Mesothelial cell of epicardium (in vitro differentiated cells): ENCODE results near the gene RGS19. TPM values are rescaled to one million over a fixed set of nuclear protein-coding genes. Genes with fewer than 3 reads are reported as not detected.

Source experiments
- DNase-seq, 2 experiments: peaks; one replicate each; pipeline ENCODE4 v3.0.0; 2021; ENCODE audit warnings: low spot score in 2 of 2; ENCODE audit not compliant: unreplicated experiment in 2 of 2
- H3K27ac Mint-ChIP-seq: 2 replicates; pipeline ENCODE4 v1.8.0; 2021; ENCODE audit warnings: mixed read lengths
- H3K27me3 Mint-ChIP-seq: 2 replicates; pipeline ENCODE4 v1.8.0; 2021; ENCODE audit warnings: low read depth, mixed read lengths
- H3K36me3 Mint-ChIP-seq: 2 replicates; pipeline ENCODE4 v1.8.0; 2021; ENCODE audit warnings: mixed read lengths
- H3K4me1 Mint-ChIP-seq: 2 replicates; pipeline ENCODE4 v1.8.0; 2021; ENCODE audit warnings: mixed read lengths
- H3K4me3 Mint-ChIP-seq: 2 replicates; pipeline ENCODE4 v1.8.0; 2021; ENCODE audit warnings: mild to moderate bottlenecking, moderate library complexity, mixed read lengths
- H3K9me3 Mint-ChIP-seq: 2 replicates; pipeline ENCODE4 v1.8.0; 2021; ENCODE audit warnings: mixed read lengths
- total RNA-seq: library from RNA; stranded (reverse); gene quantifications from 3 replicates; pipeline ENCODE4 v1.2.1, GENCODE V29; 2021
- TF ChIP-seq, protein P1 (sequence below): fragments of 200-600 bp; sonication (generic); IDR thresholded peaks from one replicate; pipeline ENCODE4 v1.5.0; 2021; ENCODE audit warnings: antibody characterized with exemption; ENCODE audit not compliant: unreplicated experiment

The RGS19 gene
- total RNA-seq, 1 donor from 2014 or later: 7.9 TPM

DNA sequence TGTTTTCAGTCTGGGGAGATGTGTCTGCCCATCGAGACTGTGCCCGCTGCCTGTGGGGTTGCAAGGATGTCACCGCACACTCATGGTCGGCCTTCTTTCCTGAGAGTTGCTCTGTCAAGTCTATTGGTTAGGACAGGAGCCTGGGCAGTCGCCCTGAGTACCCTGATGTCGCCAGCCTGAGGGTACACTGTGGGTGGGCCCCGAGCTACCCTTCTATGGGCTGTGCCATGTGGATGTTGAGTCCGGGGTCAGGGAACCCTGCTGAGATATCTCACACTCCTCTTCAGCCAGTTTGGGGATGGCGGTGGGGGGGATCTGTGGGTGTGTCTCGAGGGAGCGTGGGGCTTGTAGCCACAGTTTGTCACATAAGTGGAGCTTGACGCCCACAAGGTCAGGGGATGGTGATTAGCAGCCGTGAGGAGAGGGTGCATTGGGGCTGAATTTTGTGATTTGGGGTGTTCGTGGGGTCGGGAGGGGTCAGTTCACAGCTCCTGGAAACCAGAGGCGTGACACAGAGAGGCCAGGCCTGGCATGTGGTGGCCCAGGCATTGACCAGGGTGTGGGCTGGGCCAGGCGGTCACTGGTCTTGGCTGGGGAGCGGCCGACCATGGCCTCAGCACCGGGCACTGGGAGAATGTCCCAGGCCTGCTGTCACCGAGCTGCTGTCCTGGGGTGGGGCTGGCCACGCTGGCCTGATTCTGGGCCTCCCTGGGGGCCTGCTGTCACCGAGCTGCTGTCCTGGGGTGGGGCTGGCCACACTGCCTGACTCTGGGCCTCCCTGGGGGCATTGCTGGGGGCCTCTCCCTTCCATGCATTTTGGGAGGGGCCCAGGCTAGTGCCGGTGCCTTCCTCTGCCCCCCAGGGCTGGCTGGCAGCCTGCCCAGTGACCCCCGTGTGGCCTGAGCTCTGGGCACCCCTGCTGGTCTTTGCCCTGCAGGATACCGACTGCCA is 29.7 kb upstream of the RGS19 start:
- Mint-ChIP-seq H3K4me1 (no peaks in the 10 kb centered on the region), H3K27ac (no peak overlapping the region), H3K4me3 (no peak overlapping the region), H3K36me3 (no peaks in the 10 kb centered on the region), H3K9me3 (no peaks in the 10 kb centered on the region), H3K27me3 (peaks cover 17% of the 10 kb centered on the region)
- TF ChIP-seq, protein P1, sequence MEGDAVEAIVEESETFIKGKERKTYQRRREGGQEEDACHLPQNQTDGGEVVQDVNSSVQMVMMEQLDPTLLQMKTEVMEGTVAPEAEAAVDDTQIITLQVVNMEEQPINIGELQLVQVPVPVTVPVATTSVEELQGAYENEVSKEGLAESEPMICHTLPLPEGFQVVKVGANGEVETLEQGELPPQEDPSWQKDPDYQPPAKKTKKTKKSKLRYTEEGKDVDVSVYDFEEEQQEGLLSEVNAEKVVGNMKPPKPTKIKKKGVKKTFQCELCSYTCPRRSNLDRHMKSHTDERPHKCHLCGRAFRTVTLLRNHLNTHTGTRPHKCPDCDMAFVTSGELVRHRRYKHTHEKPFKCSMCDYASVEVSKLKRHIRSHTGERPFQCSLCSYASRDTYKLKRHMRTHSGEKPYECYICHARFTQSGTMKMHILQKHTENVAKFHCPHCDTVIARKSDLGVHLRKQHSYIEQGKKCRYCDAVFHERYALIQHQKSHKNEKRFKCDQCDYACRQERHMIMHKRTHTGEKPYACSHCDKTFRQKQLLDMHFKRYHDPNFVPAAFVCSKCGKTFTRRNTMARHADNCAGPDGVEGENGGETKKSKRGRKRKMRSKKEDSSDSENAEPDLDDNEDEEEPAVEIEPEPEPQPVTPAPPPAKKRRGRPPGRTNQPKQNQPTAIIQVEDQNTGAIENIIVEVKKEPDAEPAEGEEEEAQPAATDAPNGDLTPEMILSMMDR: no peak
- DNase-seq: peak; percentile 12 to 29

DNA sequence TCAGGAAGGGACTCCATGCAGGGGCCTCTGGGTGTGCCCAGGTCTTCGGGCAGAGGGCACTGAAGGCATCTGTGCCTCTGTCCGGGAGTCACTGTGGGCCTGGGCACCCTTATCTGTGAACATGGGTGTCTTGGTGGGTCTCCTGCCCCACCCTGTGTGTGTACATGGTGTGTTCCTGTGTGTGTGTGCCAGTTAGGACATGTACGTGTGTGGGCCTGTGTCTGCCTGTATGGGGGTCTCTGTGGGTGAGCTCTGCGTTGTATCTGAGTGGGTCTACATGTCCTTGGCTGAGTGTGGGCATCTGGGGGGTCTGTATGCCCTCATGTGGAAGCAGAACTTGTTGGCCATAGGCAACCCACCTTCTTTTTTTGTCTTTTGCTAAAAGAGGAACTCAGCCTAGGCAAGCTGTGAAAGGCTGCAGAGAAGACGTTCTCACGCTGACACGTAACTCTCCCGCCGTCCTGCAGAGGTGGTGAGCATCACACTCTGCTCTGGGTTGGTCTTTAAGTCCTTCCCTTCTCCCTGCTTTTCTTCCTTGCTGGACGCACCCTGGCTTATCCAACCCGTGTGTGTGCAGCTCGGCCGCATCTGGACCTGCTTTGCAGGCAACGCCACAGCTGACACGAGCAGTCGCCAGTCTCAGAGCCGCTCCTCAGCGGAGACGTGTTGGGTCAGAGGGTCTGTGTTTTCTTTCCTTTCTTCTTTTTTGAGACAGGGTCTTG is 28.6 kb upstream of the RGS19 start:
- Mint-ChIP-seq H3K27ac (no peak overlapping the region), H3K36me3 (no peaks in the 10 kb centered on the region), H3K27me3 (peaks cover 28% of the 10 kb centered on the region), H3K4me1 (no peaks in the 10 kb centered on the region), H3K4me3 (no peak overlapping the region), H3K9me3 (no peaks in the 10 kb centered on the region)
- TF ChIP-seq, protein P1: no peak
- peak in 1 of 2 experiments; percentile 3 for DNase-seq

DNA sequence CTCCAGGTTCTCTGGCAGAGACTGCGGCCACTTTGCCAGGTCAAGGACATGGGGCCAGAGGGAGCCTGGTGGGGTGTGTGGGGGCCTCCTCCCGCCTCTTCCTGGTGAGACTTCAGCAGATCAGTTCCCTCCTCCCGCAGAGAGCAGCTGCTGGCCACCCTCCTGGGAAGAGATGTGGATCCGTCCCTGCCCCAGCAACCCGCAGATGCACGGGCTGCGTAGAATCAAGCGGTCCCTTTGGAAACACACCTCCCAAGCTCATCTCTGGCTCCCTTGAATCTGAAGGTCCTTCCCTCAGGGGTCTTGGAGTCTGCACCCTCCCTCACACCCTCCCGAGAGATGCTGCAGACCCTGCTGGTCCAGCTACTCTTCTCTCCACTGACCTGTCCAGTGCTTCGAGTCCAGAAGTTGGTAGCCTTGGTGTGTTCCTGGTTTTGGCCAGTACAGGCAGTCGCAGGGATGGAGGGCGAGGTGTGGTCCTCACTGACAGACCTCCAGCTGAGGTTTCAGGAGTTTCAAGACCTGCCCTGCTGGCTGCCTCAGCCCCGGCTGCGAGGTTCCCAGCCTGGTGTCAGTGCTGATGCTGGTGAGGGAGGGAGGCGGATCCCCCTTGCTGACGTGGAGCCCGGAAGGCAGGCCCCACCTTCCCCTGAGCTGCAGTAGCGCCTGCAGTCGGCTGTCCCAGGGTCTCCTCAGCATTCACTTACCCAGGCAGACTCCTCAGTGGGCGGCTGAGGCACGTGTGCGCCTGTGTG is 27.8 kb upstream of the RGS19 start, which contains the start of gene NPBWR2:
TSS of gene NPBWR2 (minus strand) at position 585 of the 755 bp plus-strand sequence. CDS start 734 bp downstream, outside the sequence.
- Mint-ChIP-seq H3K27me3 (peaks cover 34% of the 10 kb centered on the region), H3K9me3 (no peaks in the 10 kb centered on the region), H3K36me3 (no peaks in the 10 kb centered on the region), H3K4me1 (peaks cover 2% of the 10 kb centered on the region), H3K4me3 (no peak within 1 kb of the TSS), H3K27ac (no peak within 1 kb of the TSS)
- TF ChIP-seq, protein P1: no peak
- DNase-seq: peak; percentile 18 to 39

DNA sequence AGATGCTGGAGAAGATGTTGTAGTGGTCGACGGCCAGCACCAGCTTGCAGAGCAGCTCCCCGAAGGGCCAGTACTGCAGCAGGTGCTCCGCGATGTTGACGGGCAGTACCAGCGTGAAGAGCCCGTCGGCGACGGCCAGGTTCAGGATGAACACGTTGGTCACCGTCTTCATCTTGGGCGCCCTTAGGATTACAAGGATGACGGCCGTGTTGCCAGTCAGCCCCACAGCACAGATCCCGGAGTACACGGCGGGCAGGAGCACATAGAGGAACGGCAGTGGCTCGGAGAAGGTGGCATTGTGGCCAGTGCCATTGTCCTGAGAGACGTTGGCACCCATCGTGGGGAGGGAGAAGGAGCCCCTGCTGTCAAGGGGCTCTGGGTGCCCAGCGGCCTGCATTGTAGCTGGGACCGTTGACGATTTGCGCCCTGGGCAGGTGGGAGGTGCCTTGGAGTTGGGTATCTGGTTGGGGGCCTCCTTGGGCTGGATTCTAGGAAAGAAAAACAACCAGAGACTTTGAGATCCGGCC is 27.2 kb upstream of the RGS19 start:
- Mint-ChIP-seq H3K4me1 (peaks cover 2% of the 10 kb centered on the region), H3K27me3 (peaks cover 38% of the 10 kb centered on the region), H3K9me3 (no peaks in the 10 kb centered on the region), H3K4me3 (no peak overlapping the region), H3K27ac (no peak overlapping the region), H3K36me3 (no peaks in the 10 kb centered on the region)
- peak in 1 of 2 experiments; percentile 2 for DNase-seq
- TF ChIP-seq, protein P1: no peak

GRCh38 chr20:64105846-64106434 is 26.6 kb upstream of the RGS19 start:
- no peaks in the 10 kb centered on the region for H3K9me3 Mint-ChIP-seq
- no peak overlapping the region for H3K27ac Mint-ChIP-seq
- no peaks in the 10 kb centered on the region for H3K36me3 Mint-ChIP-seq
- H3K27me3 Mint-ChIP-seq: peaks cover 43% of the 10 kb centered on the region
- H3K4me3 Mint-ChIP-seq: no peak overlapping the region
- TF ChIP-seq, protein P1: no peak
- peaks cover 2% of the 10 kb centered on the region for H3K4me1 Mint-ChIP-seq
- DNase-seq: peak in 1 of 2 experiments; percentile 35
